Neuronal stem cell (in vitro differentiated cells): Measurements from ENCODE around the gene PXDN.
"Not testable (repeated sequence)": the region's sequence is repeated elsewhere in the genome, so short reads cannot be mapped to it uniquely, and the experiment has no call there.

Experiments used
- DNase-seq: peaks from one replicate; pipeline ENCODE4 v3.0.0-alpha.2; 2013; ENCODE audit warnings: low spot score
- H2AFZ ChIP-seq: one replicate; pipeline ENCODE4 v1.6.1; 2013; ENCODE audit warnings: mild to moderate bottlenecking, low read length, inconsistent platforms
- H2AK5ac ChIP-seq: 2 replicates; pipeline ENCODE4 v1.6.1; 2013; ENCODE audit warnings: low read depth, mild to moderate bottlenecking, inconsistent platforms, low read length, moderate library complexity, mixed read lengths
- H2BK120ac ChIP-seq: 2 replicates; pipeline ENCODE4 v1.6.1; 2013; ENCODE audit warnings: low read depth, mild to moderate bottlenecking, inconsistent platforms, low read length, moderate library complexity, mixed read lengths
- H2BK12ac ChIP-seq: one replicate; pipeline ENCODE4 v1.6.1; 2013; ENCODE audit warnings: low read length, inconsistent platforms
- H2BK15ac ChIP-seq: 2 replicates; pipeline ENCODE4 v1.6.1; 2013; ENCODE audit warnings: mild to moderate bottlenecking, low read length, inconsistent platforms, mixed read lengths
- H2BK5ac ChIP-seq: one replicate; pipeline ENCODE4 v1.6.1; 2013; ENCODE audit warnings: inconsistent platforms, mild to moderate bottlenecking, low read length, moderate library complexity
- H3K14ac ChIP-seq: one replicate; pipeline ENCODE4 v1.6.1; 2013; ENCODE audit warnings: low read length, inconsistent platforms
- H3K18ac ChIP-seq: 2 replicates; pipeline ENCODE4 v1.6.1; 2013; ENCODE audit warnings: low read length, inconsistent platforms
- H3K23ac ChIP-seq: 2 replicates; pipeline ENCODE4 v1.6.1; 2013; ENCODE audit warnings: low read depth, mild to moderate bottlenecking, mixed read lengths, low read length, inconsistent platforms; ENCODE audit not compliant: poor library complexity
- H3K27ac ChIP-seq: replicated peaks from 3 replicates; pipeline ENCODE4 v1.5.1; 2013; ENCODE audit warnings: low read length, inconsistent platforms
- H3K27me3 ChIP-seq, 3 experiments: 2 replicates each; pipeline ENCODE4 v1.6.1; 2013; ENCODE audit warnings: low read length in 3 of 3, mild to moderate bottlenecking in 2 of 3, inconsistent platforms in 1 of 3, low read depth in 1 of 3, mixed read lengths in 1 of 3, moderate library complexity in 1 of 3; ENCODE audit not compliant: control insufficient read depth in 3 of 3, insufficient read depth in 3 of 3
- H3K36me3 ChIP-seq, 2 donors: replicated peaks in 1 of 2; 2 replicates each; pipeline ENCODE4 v1.6.1; 2013; ENCODE audit warnings: low read length in 2 of 2; ENCODE audit not compliant: control insufficient read depth in 2 of 2, insufficient read depth in 2 of 2
- H3K4ac ChIP-seq: 2 replicates; pipeline ENCODE4 v1.6.1; 2013; ENCODE audit warnings: inconsistent platforms, mild to moderate bottlenecking, low read length, moderate library complexity
- H3K4me1 ChIP-seq, 2 donors: 1 replicate in 1 of 2; 2 replicates in 1 of 2; pipeline ENCODE4 v1.6.1; 2013; ENCODE audit warnings: low read length in 2 of 2, low read depth in 1 of 2; ENCODE audit not compliant: control insufficient read depth in 2 of 2, insufficient read depth in 1 of 2
- H3K4me2 ChIP-seq: one replicate; pipeline ENCODE4 v1.6.1; 2013; ENCODE audit warnings: mild to moderate bottlenecking, low read length, inconsistent platforms; ENCODE audit not compliant: insufficient read depth, poor library complexity, severe bottlenecking
- H3K4me3 ChIP-seq, 2 donors: 2 replicates each; pipeline ENCODE4 v1.5.1; 2013; ENCODE audit warnings: low read length in 2 of 2, mild to moderate bottlenecking in 2 of 2, inconsistent platforms in 1 of 2, moderate library complexity in 1 of 2
- H3K79me1 ChIP-seq: one replicate; pipeline ENCODE4 v1.6.1; 2013; ENCODE audit warnings: low read depth, mild to moderate bottlenecking, inconsistent platforms, low read length, moderate library complexity
- H3K9ac ChIP-seq: one replicate; pipeline ENCODE4 v1.6.1; 2013; ENCODE audit warnings: mild to moderate bottlenecking, low read depth, low read length, inconsistent platforms; ENCODE audit not compliant: poor library complexity
- H3K9me3 ChIP-seq, 2 donors: replicated peaks in 1 of 2; 2 replicates each; pipeline versions ENCODE3 to v1.6.1; 2013; ENCODE audit warnings: low read length in 2 of 2, mild to moderate bottlenecking in 2 of 2, inconsistent platforms in 1 of 2, low read depth in 1 of 2, mixed read lengths in 1 of 2, moderate library complexity in 1 of 2; ENCODE audit not compliant: control insufficient read depth in 2 of 2, insufficient read depth in 1 of 2
- H4K8ac ChIP-seq: one replicate; pipeline ENCODE4 v1.6.1; 2013; ENCODE audit warnings: low read depth, mild to moderate bottlenecking, inconsistent platforms, low read length, moderate library complexity
- H4K91ac ChIP-seq: one replicate; pipeline ENCODE4 v1.6.1; 2013; ENCODE audit warnings: low read length, low read depth, mild to moderate bottlenecking, inconsistent platforms; ENCODE audit not compliant: poor library complexity
- WGBS, 2 donors: extraction: QIAGEN DNeasy Blood & Tissue Kit; methylation state at CpG; one replicate each; pipeline ENCODE4 v1.1.7; 2013; ENCODE audit warnings: missing lambda C conversion rate in 2 of 2, mixed read lengths in 1 of 2; ENCODE audit not compliant: insufficient read length in 2 of 2, insufficient replicate concordance in 1 of 2; ENCODE audit errors: extremely low coverage in 2 of 2; 5-methylcytosine and 5-hydroxymethylcytosine counted together

Gene PXDN

DNA sequence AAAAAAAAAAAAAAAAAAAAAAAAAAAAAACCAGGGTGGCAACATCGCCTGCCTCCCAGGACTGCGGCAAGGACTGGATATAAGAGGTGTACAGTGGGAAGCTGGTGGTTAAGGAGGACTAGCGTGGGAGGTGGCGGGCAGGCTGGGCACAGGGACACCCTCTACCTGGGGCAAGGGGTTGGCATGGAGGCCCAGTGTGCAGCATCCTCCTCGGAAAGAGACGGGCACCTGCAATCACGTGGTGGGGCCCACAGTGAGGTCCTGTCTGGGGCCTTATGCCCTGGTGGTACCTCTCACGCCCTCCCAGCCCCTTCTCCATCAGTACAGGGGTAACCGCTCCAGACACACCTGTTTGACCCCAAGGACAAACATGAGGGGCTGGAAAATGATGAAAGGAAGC, 27.9 kb downstream of the PXDN start:
- Histone ChIP-seq H3K36me3 (no peaks in the 10 kb centered on the region), H2BK12ac (no peak overlapping the region), H2AK5ac (peak overlapping the region; percentile 78), H3K9me3 (no peaks in the 10 kb centered on the region), H3K79me1 (peaks cover 16% of the 10 kb centered on the region), H2BK5ac (peak overlapping the region; percentile 4), H3K4me2 (no peak overlapping the region), H3K4me1 (peaks cover 0 to 32% of the 10 kb centered on the region in 2 donors), H2BK15ac (no peak overlapping the region), H4K91ac (no peak overlapping the region), H3K23ac (peak overlapping the region; percentile 68), H3K9ac (no peak overlapping the region), H3K4ac (no peak overlapping the region), H4K8ac (no peak overlapping the region), H3K18ac (peak overlapping the region; percentile 20), H3K14ac (no peak overlapping the region), H3K4me3 (no peak overlapping the region), H3K27me3 (peaks cover 0 to 4% (median 0%) of the 10 kb centered on the region in 3 experiments), H2AFZ (no peak overlapping the region), H2BK120ac (no peak overlapping the region), H3K27ac (no peak overlapping the region)
- WGBS, 2 donors, result no CpG with 5 or more reads among the region's 9 CpGs
- no peak for DNase-seq

- H3K4ac ChIP-seq, H4K91ac ChIP-seq, H3K9ac ChIP-seq, H2BK12ac ChIP-seq, H3K9me3 ChIP-seq, H3K4me2 ChIP-seq, H2BK15ac ChIP-seq, DNase-seq, H3K23ac ChIP-seq, H3K14ac ChIP-seq, H3K36me3 ChIP-seq, H3K18ac ChIP-seq, H2AFZ ChIP-seq, H2AK5ac ChIP-seq, H3K27me3 ChIP-seq, H3K27ac ChIP-seq, H4K8ac ChIP-seq, H2BK120ac ChIP-seq, H2BK5ac ChIP-seq, H3K4me3 ChIP-seq: not testable (repeated sequence)
- Histone ChIP-seq H3K4me1 (peaks cover 0 to 29% of the 10 kb centered on the region in 2 donors), H3K79me1 (peaks cover 16% of the 10 kb centered on the region)
- WGBS, 2 donors, result no CpG with 5 or more reads among the region's 2 CpGs
These were observed 28.4 kb downstream of the PXDN start for GRCh38 chr2:1716014-1716305.

- Histone ChIP-seq H3K14ac (no peak overlapping the region), H3K79me1 (peaks cover 20% of the 10 kb centered on the region), H3K18ac (peak overlapping the region; percentile 33), H2BK120ac (no peak overlapping the region), H3K9ac (peak overlapping the region; percentile 64), H2AK5ac (no peak overlapping the region), H2BK15ac (no peak overlapping the region), H3K4me2 (no peak overlapping the region), H3K23ac (no peak overlapping the region), H2BK5ac (no peak overlapping the region), H2AFZ (no peak overlapping the region), H2BK12ac (no peak overlapping the region), H3K4me1 (peaks cover 0 to 25% of the 10 kb centered on the region in 2 donors), H3K27ac (no peak overlapping the region), H3K9me3 (no peaks in the 10 kb centered on the region), H3K4me3 (no peak overlapping the region), H3K27me3 (peaks cover 0 to 4% (median 0%) of the 10 kb centered on the region in 3 experiments), H3K36me3 (no peaks in the 10 kb centered on the region), H4K91ac (no peak overlapping the region), H4K8ac (no peak overlapping the region), H3K4ac (no peak overlapping the region)
- no CpG with 5 or more reads among the region's 22 CpGs for WGBS, 2 donors
- DNase-seq, result no peak
These were observed 28.9 kb downstream of the PXDN start for GRCh38 chr2:1715184-1716013.

DNA sequence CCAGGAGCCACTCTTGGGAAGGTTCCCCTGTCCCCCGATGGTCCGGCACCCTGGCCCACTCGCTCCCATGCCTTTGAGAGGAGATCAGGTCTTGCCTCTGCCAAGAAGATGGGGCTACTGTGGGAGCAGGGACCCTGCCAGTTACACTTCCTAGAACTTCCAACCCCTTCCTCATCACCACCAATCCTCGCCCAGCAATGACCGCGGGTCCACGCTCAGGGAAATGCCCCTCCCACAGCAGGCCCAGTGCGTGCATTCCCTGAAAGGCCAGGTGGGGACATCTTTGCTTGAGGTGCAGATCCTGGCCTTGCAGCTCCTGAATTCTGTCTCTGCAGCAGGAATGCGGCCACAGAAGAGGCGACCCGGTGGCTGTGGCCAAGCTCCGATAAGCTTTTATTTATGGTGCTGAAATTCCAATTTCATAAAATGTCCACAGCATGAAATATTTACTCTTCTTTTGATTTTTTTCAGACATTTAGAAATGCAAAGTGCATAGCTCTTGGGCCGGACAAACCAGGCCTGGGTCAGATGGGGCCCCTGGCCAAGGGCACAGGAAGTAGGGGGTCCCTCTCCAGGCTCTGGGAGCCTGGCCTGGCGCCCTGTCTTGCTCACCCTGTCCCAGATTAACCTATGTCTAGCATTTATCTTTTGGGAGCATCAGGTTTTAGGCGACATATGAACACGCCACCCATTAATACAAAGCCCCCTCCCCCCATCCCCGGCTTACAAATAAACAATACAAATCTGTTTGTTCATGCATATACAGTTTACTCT, 29.8 kb downstream of the PXDN start:
- H2BK15ac ChIP-seq, result no peak overlapping the region
- H2AK5ac ChIP-seq, result no peak overlapping the region
- H3K14ac ChIP-seq, result no peak overlapping the region
- peaks cover 0 to 12% (median 0%) of the 10 kb centered on the region in 3 experiments for H3K27me3 ChIP-seq
- H3K4me3 ChIP-seq, result no peak overlapping the region
- H2BK12ac ChIP-seq, result no peak overlapping the region
- DNase-seq, result no peak
- peaks cover 0 to 24% of the 10 kb centered on the region in 2 donors for H3K4me1 ChIP-seq
- H3K4ac ChIP-seq, result no peak overlapping the region
- H2BK120ac ChIP-seq, result no peak overlapping the region
- H3K9ac ChIP-seq, result no peak overlapping the region
- H3K79me1 ChIP-seq, result peaks cover 24% of the 10 kb centered on the region
- no peak overlapping the region for H3K27ac ChIP-seq
- peak overlapping the region; percentile 1 for H3K18ac ChIP-seq
- WGBS, 2 donors, result no CpG with 5 or more reads among the region's 17 CpGs
- H3K36me3 ChIP-seq, result no peaks in the 10 kb centered on the region
- H2BK5ac ChIP-seq, result no peak overlapping the region
- H3K4me2 ChIP-seq, result no peak overlapping the region
- no peak overlapping the region for H4K8ac ChIP-seq
- no peaks in the 10 kb centered on the region for H3K9me3 ChIP-seq
- no peak overlapping the region for H2AFZ ChIP-seq
- H3K23ac ChIP-seq, result no peak overlapping the region
- no peak overlapping the region for H4K91ac ChIP-seq
